Choroid plexus epithelial cell (primary cell): ENCODE results near the gene RAB10.

Experiments used
- DNase-seq: peaks from one replicate; pipeline ENCODE4 v3.0.0-alpha.2; 2010; ENCODE audit warnings: low read depth
- H3K4me3 ChIP-seq: 2 replicates; pipeline ENCODE4 v1.5.1; 2011; ENCODE audit warnings: low read depth, mild to moderate bottlenecking, control low read depth, low read length, moderate library complexity
- CTCF ChIP-seq: conservative IDR thresholded peaks from 2 replicates; pipeline ENCODE4 v1.5.1; 2011; ENCODE audit warnings: low read depth, mild to moderate bottlenecking, control low read depth, inconsistent platforms, low read length, moderate library complexity

RAB10 gene

DNA sequence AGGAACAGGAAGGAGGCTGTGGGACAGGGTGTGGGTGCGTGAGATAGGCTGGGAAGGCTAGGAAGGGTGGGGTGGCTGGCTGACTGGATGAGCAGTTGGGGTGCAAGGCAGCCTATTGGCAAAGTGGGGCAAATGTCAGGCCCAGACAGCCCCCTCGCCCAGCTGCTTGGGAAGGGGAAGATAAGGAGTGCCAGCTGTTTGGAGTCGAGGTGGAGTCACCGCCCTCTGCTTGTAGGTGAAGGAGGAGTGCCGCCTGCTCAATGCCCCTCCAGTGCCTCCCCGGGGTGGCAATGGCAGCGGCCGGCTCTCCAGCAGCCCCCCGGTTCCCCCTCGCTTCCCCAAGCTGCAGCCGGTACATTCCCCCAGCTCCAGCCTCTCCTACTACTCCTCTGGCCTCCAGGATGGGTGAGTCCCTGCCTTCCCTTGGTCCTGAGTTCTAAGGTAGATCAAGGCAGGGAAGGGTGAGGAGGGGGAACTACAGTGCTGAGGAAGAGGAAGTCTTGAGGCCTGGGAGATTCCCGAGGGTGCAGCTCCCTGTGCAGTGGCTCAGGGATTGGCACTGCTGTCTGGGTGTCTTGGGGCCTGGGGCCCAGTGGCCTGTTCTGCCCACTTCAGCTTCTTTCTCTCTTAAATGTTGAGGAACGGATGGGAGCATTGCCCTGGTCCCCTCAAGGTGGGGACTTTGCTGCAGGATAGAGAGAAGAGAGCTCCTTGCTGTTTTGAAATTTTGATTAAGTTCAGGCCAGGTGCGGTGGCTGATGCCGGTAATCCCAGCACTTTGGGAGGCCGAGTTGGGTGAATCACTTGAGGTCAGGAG, 152.3 kb downstream of the RAB10 start:
- no peak overlapping the region for H3K4me3 ChIP-seq
- no peak for TF ChIP-seq CTCF
- no peak for DNase-seq
